Tibial nerve (tissue), 3 donors: ENCODE results near the gene SHC2.

ENCODE experiments used
- CTCF ChIP-seq, 5 experiments: fragments of 200-600 bp in 3 of 5; fragments of 450-650 bp in 2 of 5; sonication (generic) in 3 of 5; IDR thresholded peaks; one replicate each; pipeline ENCODE4 v1.5.1; 2016 to 2019; ENCODE audit warnings: antibody characterized with exemption in 5 of 5, mild to moderate bottlenecking in 3 of 5, moderate library complexity in 2 of 5
- POLR2A ChIP-seq, 2 donors: fragments of 450-650 bp; IDR thresholded peaks; one replicate each; pipeline ENCODE4 v1.6.1; 2017; ENCODE audit warnings: antibody characterized with exemption in 2 of 2, mild to moderate bottlenecking in 2 of 2, moderate library complexity in 2 of 2

DNA sequence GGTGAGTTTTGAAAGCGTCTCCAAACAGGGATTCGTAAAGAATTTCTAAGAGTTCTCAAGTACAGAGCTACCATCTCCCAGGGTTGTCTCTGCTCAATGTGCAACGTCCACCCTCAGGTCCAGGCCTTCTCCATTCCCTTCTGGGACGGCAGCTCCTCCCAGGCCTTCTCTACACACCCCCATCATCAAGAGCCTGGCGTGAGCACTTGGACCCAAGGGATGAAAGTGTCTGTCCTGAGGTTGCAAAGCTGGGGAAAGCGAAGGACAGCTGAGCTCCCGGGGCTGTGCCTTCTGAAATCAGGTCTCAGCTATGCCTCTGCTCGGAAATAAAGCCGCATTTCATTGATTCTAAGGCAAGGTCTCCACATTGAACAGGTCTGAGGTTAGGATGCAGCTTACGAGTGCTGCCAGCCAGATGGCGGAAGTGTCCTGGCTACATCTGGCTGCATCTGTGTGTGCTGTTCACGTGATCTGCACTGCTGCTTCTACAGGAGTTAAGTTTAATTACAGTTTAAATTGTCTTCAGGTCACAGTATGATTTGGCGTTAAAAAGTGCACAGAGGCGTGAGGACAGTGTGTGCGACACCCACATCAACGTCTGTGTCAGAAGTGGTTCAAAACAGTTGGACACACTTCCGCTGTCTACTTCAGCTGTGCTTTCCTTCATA, 89.2 kb downstream of the SHC2 start:
- TF ChIP-seq CTCF (IDR thresholded peaks at IDR 0.05): no peak
- TF ChIP-seq POLR2A (IDR thresholded peaks at IDR 0.05): no peak
